KBM-7 (cell line): ENCODE measurements around the gene ZNRF2.
A peak's percentile ranks its signal among the peaks of the same experiment; 100 is the strongest.

Experiments used
- DNase-seq: peaks from one replicate; pipeline ENCODE4 v3.0.0-alpha.2; 2015
- in situ Hi-C: fragments of 300-500 bp; cut with MboI; formaldehyde crosslinking; loops from 2 replicates; pipeline ENCODE4 v1.14.3; 2020; ENCODE audit warnings: low sequenced_read_pairs, low pct_unique_long_range_greater_than_20kb, mixed read lengths

The ZNRF2 gene

DNA sequence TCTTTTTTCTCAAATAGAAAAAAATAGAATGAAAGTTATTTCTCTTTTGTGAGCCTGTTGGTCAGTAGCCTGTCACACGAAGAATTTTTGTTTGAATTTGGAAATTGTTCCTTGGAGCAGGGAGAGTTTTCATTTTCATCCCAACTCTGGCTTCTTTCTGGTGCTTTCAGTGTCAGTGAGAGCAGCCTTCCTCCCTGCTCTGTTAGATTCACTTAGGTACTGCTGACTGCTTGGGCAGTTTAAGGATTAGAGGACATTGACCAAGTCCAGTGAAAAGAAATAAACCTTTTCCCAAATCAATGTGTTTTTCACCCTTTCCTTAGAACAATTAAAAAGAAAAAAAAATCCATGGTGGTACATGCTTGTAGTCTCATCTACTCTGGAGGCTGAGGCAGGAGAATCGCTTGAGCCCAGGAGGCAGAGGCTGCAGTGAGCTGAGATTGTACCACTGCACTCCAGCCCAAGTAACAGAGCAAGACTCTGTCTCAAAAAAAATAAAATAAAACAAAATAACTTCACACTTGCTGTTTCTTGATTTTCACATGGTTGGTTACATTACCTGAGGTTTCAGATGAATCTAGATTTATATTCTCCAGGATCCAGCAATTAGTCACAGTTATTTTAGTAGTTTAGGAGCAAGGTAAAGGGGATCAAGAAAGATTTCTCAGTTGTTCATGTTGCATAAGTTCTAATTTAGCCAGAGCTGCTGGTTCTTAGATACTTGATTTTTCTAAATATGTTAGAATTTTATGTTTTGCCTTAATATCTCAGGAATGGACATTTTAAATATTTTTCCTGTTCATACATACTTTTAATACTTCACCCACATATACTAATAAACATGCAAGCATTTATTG lies 63.1 kb downstream of the ZNRF2 start:
- DNase-seq: no peak
- in situ Hi-C loops: no loop called here

DNA sequence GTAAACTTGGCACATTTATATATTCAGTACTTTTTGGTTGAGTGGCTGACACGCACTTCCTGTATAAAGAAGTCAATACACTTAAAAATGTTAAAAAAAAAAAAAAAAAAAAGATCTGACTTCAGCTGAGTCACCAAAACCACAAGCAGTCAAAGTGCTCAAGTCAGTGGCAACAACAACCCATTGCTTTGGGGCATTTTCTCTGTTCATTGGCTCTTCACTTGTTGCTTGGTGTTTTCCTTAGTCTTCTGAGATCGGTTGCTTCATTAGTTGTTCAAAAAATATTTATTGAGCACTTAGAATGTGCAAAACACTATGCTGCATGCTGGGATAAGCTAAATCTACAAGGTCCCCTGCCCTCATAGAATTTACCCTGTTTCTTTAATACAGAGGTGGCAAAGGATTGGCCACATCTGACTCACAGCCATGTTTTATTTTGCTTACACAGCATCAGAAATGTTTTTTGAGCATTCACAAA lies 63.7 kb downstream of the ZNRF2 start:
- in situ Hi-C loops: no loop called here

DNA sequence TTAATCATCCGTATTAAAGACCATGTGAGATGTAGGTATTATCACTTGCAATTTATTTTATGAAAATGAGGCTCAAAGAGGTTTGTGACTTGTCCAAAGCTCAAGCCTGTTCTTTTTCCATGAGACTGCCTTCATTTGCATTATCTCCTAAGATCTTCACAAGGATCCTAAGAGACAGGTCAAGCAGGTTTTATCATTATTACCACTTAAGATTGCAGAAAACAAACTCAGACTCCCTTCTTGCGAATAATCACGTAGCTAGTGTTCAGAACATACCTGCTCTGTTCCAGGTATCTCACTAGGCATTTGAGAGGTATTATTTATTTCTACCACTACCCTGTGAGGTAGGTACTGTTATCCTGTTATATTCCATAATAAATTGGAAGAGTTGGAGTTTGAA lies 64.8 kb downstream of the ZNRF2 start:
- DNase-seq: no peak
- in situ Hi-C loops: no loop called here

More for the DNA sequence above, 63.7 kb downstream of the ZNRF2 start:
- DNase-seq: peak; percentile 77

DNA sequence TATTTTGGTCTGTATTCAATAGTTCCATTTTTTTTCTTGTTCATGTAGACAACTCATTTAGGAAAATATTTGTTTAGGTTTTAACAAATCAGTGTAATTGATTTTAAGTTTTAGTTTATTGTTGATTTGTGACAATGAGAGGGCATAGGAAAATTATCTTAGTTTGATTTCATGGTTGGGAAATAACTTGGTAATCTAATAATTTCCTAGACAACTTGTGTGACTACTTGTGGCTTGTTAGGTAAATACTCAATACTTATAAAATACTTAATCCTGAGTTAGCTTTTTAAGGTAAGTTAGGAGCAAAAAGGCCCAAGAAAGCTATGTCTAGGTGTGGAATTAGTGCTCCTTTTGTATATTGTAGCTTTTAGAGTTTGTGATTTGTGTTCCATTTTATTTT lies 65.4 kb downstream of the ZNRF2 start:
- in situ Hi-C loops: no loop called here
- no peak for DNase-seq

DNA sequence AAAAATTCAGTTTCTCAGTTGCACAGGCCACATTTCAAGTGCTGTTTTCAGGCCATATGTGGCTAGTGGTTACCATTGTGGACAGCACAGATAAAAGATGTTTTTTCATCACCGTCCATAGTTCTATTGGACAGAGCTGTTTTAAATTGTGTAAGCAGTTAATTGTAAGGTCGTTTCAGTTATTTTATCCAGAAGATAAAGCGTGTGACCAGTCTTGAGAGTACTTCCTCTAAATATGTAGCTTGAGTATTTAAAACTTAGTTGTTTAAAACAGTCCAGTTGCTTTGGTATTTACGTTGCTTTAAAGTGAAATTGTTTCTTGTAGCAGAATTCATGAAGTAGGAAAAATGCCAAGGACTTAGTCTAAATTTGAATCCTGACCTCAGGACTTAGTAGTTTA lies 66.9 kb downstream of the ZNRF2 start:
- no peak for DNase-seq
- in situ Hi-C loops: no loop called here

DNA sequence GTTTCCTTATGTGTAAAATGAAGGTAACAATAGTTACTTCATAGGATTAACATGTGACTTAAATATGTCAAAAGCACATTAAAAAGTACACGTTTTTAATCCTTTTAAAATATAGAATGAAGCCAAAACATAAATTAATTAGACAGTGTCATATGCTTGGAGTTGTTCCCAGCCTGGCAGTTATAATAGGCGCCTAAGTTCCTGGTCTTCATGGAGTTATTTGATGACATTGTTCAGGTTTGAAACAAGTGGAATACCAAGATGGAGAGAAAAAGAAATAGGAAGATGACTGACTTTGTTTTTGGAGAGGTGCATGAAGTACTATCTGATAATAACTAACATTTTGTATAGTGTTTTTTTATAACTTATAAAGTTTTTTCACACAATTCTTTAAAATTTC lies 67.3 kb downstream of the ZNRF2 start:
- DNase-seq: no peak
- in situ Hi-C loops: no loop called here

DNA sequence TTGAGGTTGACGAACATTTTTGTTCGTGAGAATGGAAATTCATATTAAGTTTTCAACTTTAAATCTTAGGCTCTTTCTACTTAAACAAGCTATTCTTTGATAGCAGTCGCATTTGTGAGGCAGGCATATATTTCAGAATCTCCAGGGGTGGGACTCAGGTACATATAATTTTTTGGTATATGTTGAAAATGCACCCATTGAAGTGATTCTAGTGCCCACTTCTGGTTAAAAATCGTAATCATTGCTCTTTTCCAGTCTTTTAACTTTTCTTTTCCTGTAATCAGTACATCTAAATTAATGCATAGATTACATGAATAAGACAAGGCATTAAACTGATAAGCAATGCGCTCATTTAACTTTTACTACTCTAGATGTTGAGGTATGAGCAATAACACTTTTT lies 67.8 kb downstream of the ZNRF2 start:
- in situ Hi-C loops: no loop called here
- no peak for DNase-seq

DNA sequence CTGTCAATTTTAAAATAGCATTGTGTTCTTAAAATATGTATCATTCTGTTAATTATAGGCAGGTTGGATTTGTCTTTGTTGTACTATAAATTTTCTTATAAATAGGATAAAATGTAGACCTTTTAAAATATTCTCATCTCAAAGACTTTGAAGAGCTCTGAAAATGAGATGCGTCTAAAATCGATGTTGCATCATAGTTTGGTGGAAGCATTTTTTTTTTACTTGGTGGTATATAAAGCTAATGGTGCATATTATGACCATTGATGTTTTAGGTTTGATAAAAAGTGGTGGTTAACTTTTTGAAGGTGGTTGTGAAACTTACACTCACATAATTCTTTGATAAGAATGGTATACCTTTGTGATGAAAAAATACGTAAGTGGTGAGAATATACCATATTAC lies 69.1 kb downstream of the ZNRF2 start:
- in situ Hi-C loops: no loop called here
- DNase-seq: no peak

DNA sequence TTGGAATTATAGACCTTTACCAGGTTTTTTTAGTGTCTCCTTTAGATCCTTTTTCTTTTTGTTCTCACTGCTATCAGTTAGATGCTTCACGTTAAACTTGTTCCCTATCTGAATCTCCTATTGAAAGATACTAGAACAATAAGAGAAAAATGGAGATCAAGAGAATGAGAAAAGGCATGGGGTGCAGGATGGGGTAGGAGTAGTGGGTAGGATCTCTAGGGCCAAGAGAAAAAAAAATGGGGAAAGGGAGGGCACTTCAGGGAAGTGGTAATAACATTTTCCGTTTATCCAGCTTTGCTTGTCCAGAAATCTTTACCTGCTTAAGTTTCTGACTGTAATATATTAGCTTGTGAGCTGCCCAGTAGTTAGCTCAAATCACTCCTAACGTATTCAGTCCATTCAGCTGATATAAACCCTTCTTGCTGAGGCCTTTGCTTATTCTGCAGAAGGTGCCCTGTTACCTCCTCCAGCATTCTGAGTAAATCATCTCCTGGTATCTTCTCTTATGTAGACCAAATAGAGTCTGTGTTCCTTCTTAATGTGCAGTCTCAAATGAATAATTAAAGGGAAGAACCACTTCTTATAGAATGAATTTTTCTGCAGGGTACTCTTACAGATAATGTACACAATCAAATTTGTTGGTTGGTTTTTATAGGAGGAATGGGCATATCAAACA lies 69.7 kb downstream of the ZNRF2 start:
- no peak for DNase-seq
- in situ Hi-C loops: no loop called here

DNA sequence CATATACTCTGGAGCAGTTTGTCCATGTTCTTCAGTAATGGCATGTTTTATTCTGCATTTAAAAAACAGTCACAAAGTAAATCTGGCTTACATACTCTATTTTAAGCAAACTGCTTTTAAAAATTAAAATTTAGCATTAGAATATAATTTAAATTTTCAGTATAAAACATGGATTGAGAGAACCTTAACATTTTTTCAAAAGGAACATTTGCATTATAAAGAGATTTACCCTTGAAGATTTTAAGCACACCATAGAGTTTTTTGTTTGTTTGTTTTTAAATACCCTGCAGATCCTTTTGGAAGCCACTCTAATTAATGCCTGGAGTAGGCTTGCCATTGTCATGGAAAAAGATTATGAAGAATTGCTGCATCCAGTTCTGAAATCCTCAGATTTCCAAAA lies 70.4 kb downstream of the ZNRF2 start:
- no peak for DNase-seq
- in situ Hi-C loops: no loop called here

DNA sequence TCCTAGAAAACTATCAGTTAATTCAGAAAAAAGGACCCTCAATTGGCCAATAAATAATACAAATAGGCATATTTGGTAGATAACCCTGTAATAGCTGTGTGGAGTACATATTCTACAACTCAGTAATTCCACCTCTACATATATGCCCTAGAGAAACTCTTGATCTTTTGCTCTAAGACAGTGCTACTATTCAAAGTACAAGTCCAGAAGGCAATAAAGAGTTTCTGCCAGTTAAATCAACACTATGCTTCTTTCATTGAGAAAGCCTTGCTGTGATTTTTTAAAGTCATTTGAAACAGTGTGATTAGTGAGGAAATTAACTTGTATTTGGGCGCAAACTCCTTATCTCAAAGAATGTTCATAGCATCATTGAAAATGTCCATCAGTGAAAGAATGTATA lies 75.6 kb downstream of the ZNRF2 start:
- DNase-seq: no peak
- in situ Hi-C loops: no loop called here

DNA sequence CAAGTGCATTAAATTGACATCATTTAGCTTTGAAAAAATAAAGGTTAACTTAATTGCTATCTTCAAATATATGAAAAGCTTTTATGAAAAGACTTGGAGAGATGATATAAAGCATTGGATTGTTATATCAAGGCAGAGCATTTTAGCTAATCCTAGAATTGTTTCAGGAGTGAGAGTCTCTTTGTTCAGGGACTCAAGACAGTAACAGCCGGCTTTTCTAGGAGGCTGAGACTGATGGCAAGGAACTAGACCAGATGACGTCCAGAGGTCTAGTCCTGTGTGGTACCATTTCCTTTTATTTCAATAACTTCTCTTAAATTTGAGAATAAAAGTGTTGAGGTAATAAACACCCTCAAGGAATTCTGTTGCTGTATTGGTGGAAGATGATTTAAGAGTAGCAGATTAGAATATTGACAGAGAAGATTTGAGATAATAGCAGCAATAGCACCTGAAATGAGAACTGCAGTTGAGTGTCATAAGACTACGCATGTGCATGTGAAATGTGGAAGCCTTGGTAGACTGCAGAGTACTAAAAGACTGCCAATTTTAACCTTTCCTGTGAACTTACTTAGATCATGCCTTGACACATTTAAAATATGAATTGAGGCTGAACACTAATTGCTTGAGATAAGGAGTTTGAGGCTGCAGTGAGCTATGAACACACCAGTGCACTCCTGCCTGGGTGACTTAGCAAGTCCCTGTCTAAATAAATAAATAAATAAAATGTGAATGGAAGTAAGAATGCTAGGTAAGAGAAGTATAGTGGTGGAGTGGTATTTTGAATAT lies 79.6 kb downstream of the ZNRF2 start:
- in situ Hi-C loops: no loop called here
- no peak for DNase-seq

DNA sequence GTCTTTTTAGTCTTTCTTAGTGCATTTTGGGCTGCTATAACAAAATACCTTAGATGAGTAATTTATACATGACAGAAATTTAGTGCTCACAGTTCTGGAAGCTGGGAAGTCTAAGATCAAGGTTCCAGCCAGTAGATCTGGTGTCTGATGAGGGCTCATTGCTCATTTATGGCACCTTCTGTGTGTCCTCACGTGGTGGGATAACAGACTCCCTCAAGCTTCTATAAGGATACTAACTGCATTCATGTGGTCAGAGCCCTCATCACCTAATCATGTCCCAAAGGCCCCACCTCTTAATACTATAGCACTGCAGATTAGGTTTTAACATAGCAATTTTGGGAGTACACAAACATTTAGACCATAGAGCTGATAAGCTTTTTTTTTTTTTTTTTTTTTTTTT lies 80.4 kb downstream of the ZNRF2 start:
- no peak for DNase-seq
- in situ Hi-C loops: no loop called here

DNA sequence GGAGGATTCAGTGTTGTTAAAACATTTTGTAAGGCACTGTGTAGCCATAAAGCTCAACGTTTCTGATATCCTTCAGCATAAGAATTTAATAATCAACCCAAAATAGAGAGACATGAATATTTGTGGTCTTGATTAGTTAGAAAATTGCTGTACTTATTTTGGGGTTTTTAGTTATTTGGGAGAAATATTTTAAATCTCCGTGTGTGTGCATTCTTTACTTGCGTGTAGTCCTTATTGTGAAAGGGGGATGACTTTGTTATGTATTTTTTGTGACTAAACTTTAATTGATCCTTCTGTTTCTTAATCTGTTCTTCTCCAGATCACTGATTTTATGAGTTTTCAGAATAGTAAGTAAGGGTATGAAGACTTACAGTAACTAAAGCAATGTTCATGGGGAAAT lies 81.2 kb downstream of the ZNRF2 start:
- in situ Hi-C loops: no loop called here
- DNase-seq: no peak

DNA sequence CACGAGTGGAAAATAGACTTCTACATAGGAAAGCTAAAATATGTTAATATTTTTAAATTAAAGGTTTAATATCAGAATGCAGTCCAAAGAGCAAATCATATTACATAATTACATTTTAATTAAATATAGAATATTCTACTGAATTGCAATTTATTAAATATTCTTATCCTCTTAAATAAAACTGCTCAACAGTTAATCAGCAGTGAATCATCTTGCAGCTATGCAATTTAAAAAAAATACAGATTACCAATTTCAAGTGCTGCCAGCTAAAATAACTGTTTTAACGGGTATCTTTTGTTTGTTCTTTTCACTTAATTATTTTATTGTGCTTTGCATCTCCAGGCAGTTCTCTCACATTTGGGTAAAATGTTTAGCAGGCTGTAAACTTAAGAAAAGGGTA lies 82.2 kb downstream of the ZNRF2 start:
- DNase-seq: no peak
- in situ Hi-C loops: no loop called here

DNA sequence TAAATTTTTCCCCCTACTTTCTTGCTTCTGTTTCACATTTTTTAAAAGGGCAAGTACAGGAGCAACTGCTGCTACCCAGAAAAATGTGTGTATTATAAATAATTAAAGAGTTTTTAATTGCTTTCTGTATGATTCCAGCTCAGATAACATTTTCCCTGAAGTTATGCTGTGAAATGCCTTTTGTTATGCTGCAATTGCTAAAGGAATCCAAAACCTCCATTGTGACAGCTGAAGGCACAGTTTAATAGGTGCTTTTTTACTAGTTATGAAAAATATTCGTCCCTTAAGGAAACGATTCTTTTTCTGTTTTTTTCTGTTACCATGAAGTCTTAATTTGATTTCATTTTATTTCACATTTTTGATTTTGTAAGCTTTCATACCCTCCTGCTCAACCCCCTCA lies 83.2 kb downstream of the ZNRF2 start:
- in situ Hi-C loops: no loop called here
- DNase-seq: no peak

DNA sequence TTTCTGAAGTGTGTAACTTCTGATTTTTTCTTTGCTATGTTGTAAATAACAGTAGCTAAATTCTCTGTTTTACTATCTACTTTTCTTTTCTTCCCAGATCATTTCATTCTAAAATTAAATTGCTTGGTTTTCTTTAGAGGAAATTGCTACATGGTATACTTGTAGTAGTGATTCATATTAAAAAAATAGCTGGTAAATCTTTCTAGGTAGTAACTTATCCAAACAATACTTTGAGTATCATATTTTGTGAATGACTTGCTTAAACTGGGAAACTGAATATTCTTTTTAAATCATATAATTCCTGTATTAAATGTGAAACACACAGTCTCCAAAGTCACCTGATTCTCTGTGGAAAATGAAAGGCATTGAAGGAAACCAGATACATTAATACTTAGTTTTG lies 85.5 kb downstream of the ZNRF2 start:
- in situ Hi-C loops: no loop called here
- no peak for DNase-seq

DNA sequence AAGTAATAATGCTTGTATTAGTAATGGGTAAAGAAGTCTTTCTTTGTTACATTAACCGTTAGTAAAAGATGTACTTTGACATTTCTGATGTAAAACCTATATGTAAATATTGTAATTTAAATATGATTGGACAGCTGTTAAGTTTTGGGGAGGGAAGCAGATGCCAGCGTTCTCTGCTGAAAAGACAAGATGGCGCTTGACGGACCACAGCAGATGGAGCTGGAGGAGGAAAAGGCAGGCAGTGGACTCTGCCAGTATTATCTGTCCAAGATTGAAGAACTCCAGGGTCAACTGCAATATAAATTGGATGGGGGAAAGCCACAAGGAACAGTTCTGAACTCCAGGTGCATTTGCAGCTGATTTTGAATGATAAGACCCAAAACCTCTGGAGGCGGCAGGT lies 86.9 kb downstream of the ZNRF2 start:
- in situ Hi-C loops: no loop called here
- DNase-seq: no peak

DNA sequence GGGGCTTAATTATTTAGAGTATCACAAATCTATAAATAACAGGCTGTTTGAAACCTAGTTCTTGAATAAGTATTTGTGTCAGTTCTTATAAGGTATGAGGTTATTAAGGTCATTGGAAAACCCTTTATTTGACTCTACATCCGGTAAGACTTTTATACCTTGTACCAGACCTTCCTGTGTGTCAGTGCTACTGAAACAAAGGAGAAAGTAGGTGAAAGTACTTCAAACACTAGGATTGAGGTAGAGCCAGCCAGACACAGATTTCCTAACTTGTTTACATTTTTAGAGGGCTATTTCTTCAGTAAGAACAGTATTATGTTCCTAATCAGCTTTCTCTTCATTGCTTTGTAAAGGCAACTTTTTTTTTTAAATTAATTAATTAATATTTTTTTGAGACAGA lies 93.9 kb downstream of the ZNRF2 start:
- in situ Hi-C loops: no loop called here
- no peak for DNase-seq

DNA sequence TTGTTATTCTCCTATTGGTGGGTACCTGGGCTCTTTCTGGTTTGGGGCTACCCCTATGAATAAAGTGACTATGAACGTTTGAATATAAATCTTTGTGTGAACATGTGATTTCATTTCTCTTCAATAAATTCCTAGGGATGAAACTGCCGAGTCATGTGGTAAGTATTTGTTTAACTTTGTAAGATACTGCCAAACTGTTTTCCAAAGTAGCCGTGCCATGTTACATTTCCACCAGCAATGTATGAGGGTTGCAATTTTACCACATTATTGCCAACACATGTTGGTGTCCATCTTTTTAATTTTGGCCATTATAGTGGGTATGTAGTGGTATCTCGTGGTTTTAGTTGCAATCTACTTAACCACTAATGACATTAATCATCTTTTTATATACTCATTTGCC lies 94.7 kb downstream of the ZNRF2 start:
- DNase-seq: no peak

More for the DNA sequence above, 94.7 kb downstream of the ZNRF2 start:
- in situ Hi-C loops: no loop called here
